ENCODE measurements around the gene KRT4. TPM values are rescaled to one million over a fixed set of nuclear protein-coding genes. Genes with fewer than 3 reads are reported as not detected.

The KRT4 gene
- total and polyA plus RNA-seq, 2 experiments from 2014 or later = not detected

GRCh38 chr12:52806821-52807543, 6.9 kb downstream of the KRT4 start:
- Mint-ChIP-seq H3K27ac (no peak overlapping the region), H3K36me3 (ENCODE audit: low read depth) (no peaks in the 10 kb centered on the region)
- DNase-seq (ENCODE audit: low spot score) = no peak

More at GRCh38 chr12:52806821-52807543, 6.9 kb downstream of the KRT4 start:
- Histone ChIP-seq H4K20me1 (replicated peaks; ENCODE audit: insufficient read depth) (no peaks in the 10 kb centered on the region), H2AFZ (no peak overlapping the region), H3K79me2 (replicated peaks; ENCODE audit: insufficient read depth) (no peaks in the 10 kb centered on the region), H3K4me2 (no peak overlapping the region), H3K9me2 (ENCODE audit: insufficient read depth) (peaks cover 15% of the 10 kb centered on the region), H3K4me1 (ENCODE audit: insufficient read depth) (peaks cover 13% of the 10 kb centered on the region), H3K4me3 (no peak overlapping the region), H3K27me3 (ENCODE audit: insufficient read depth) (no peaks in the 10 kb centered on the region), H3K27ac (ENCODE audit: low read depth) (no peak overlapping the region), H3K36me3 (ENCODE audit: insufficient read depth) (no peaks in the 10 kb centered on the region), H3F3A (replicated peaks; ENCODE audit: low read depth) (no peaks in the 10 kb centered on the region)
- Mint-ChIP-seq H3K4me1 (peaks cover 17% of the 10 kb centered on the region; the same call in 2 of the 3 replicates), H3K4me3 (no peak overlapping the region), H3K27me3 (ENCODE audit: insufficient read depth, low read depth, poor library complexity) (peaks cover 9% of the 10 kb centered on the region), H3K9me3 (no peaks in the 10 kb centered on the region)
- no peak for ATAC-seq
- TF ChIP-seq, protein P1, sequence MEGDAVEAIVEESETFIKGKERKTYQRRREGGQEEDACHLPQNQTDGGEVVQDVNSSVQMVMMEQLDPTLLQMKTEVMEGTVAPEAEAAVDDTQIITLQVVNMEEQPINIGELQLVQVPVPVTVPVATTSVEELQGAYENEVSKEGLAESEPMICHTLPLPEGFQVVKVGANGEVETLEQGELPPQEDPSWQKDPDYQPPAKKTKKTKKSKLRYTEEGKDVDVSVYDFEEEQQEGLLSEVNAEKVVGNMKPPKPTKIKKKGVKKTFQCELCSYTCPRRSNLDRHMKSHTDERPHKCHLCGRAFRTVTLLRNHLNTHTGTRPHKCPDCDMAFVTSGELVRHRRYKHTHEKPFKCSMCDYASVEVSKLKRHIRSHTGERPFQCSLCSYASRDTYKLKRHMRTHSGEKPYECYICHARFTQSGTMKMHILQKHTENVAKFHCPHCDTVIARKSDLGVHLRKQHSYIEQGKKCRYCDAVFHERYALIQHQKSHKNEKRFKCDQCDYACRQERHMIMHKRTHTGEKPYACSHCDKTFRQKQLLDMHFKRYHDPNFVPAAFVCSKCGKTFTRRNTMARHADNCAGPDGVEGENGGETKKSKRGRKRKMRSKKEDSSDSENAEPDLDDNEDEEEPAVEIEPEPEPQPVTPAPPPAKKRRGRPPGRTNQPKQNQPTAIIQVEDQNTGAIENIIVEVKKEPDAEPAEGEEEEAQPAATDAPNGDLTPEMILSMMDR (conservative IDR thresholded peaks at IDR 0.05; ENCODE audit: low read depth in 2 of 2) = no peak
- TF ChIP-seq, protein P2, sequence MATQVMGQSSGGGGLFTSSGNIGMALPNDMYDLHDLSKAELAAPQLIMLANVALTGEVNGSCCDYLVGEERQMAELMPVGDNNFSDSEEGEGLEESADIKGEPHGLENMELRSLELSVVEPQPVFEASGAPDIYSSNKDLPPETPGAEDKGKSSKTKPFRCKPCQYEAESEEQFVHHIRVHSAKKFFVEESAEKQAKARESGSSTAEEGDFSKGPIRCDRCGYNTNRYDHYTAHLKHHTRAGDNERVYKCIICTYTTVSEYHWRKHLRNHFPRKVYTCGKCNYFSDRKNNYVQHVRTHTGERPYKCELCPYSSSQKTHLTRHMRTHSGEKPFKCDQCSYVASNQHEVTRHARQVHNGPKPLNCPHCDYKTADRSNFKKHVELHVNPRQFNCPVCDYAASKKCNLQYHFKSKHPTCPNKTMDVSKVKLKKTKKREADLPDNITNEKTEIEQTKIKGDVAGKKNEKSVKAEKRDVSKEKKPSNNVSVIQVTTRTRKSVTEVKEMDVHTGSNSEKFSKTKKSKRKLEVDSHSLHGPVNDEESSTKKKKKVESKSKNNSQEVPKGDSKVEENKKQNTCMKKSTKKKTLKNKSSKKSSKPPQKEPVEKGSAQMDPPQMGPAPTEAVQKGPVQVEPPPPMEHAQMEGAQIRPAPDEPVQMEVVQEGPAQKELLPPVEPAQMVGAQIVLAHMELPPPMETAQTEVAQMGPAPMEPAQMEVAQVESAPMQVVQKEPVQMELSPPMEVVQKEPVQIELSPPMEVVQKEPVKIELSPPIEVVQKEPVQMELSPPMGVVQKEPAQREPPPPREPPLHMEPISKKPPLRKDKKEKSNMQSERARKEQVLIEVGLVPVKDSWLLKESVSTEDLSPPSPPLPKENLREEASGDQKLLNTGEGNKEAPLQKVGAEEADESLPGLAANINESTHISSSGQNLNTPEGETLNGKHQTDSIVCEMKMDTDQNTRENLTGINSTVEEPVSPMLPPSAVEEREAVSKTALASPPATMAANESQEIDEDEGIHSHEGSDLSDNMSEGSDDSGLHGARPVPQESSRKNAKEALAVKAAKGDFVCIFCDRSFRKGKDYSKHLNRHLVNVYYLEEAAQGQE (IDR thresholded peaks at IDR 0.05; ENCODE audit: unreplicated experiment) = no peak
- TF ChIP-seq, protein P3, sequence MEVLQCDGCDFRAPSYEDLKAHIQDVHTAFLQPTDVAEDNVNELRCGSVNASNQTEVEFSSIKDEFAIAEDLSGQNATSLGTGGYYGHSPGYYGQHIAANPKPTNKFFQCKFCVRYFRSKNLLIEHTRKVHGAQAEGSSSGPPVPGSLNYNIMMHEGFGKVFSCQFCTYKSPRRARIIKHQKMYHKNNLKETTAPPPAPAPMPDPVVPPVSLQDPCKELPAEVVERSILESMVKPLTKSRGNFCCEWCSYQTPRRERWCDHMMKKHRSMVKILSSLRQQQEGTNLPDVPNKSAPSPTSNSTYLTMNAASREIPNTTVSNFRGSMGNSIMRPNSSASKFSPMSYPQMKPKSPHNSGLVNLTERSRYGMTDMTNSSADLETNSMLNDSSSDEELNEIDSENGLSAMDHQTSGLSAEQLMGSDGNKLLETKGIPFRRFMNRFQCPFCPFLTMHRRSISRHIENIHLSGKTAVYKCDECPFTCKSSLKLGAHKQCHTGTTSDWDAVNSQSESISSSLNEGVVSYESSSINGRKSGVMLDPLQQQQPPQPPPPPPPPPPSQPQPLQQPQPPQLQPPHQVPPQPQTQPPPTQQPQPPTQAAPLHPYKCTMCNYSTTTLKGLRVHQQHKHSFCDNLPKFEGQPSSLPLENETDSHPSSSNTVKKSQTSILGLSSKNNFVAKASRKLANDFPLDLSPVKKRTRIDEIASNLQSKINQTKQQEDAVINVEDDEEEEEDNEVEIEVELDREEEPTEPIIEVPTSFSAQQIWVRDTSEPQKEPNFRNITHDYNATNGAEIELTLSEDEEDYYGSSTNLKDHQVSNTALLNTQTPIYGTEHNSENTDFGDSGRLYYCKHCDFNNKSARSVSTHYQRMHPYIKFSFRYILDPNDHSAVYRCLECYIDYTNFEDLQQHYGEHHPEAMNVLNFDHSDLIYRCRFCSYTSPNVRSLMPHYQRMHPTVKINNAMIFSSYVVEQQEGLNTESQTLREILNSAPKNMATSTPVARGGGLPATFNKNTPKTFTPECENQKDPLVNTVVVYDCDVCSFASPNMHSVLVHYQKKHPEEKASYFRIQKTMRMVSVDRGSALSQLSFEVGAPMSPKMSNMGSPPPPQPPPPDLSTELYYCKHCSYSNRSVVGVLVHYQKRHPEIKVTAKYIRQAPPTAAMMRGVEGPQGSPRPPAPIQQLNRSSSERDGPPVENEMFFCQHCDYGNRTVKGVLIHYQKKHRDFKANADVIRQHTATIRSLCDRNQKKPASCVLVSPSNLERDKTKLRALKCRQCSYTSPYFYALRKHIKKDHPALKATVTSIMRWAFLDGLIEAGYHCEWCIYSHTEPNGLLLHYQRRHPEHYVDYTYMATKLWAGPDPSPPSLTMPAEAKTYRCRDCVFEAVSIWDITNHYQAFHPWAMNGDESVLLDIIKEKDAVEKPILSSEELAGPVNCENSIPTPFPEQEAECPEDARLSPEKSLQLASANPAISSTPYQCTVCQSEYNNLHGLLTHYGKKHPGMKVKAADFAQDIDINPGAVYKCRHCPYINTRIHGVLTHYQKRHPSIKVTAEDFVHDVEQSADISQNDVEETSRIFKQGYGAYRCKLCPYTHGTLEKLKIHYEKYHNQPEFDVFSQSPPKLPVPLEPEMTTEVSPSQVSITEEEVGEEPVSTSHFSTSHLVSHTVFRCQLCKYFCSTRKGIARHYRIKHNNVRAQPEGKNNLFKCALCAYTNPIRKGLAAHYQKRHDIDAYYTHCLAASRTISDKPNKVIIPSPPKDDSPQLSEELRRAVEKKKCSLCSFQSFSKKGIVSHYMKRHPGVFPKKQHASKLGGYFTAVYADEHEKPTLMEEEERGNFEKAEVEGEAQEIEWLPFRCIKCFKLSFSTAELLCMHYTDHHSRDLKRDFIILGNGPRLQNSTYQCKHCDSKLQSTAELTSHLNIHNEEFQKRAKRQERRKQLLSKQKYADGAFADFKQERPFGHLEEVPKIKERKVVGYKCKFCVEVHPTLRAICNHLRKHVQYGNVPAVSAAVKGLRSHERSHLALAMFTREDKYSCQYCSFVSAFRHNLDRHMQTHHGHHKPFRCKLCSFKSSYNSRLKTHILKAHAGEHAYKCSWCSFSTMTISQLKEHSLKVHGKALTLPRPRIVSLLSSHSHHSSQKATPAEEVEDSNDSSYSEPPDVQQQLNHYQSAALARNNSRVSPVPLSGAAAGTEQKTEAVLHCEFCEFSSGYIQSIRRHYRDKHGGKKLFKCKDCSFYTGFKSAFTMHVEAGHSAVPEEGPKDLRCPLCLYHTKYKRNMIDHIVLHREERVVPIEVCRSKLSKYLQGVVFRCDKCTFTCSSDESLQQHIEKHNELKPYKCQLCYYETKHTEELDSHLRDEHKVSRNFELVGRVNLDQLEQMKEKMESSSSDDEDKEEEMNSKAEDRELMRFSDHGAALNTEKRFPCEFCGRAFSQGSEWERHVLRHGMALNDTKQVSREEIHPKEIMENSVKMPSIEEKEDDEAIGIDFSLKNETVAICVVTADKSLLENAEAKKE (CRISPR knock-in tag; IDR thresholded peaks at IDR 0.05) = no peak
- TF ChIP-seq EZH2 (IDR thresholded peaks at IDR 0.05; ENCODE audit: low read depth, unreplicated experiment) (no peak), ZNF331 (CRISPR knock-in tag; IDR thresholded peaks at IDR 0.05; ENCODE audit: low read depth) (no peak), STAT1 (IDR thresholded peaks at IDR 0.05; ENCODE audit: unreplicated experiment) (no peak), NANOG (IDR thresholded peaks at IDR 0.05; ENCODE audit: borderline replicate concordance) (no peak), POLR2AphosphoS5 (IDR thresholded peaks at IDR 0.05; ENCODE audit: low read depth) (no peak), ZNF114 (CRISPR knock-in tag; IDR thresholded peaks at IDR 0.05) (no peak), CREB1 (CRISPR knock-in tag; IDR thresholded peaks at IDR 0.05; ENCODE audit: low read depth) (no peak), EZH2phosphoT487 (IDR thresholded peaks at IDR 0.05; ENCODE audit: unreplicated experiment) (no peak), ETS1 (IDR thresholded peaks at IDR 0.05) (no peak), JUNB (IDR thresholded peaks at IDR 0.05; ENCODE audit: unreplicated experiment) (no peak)
